GM12891 (cell line): Measurements from ENCODE around the gene FLT4.

Experiments
- POLR2A ChIP-seq: IDR thresholded peaks from 2 replicates; pipeline ENCODE4 v1.6.1; 2011; ENCODE audit warnings: low read depth, low read length, control low read depth
- POLR2AphosphoS5 ChIP-seq: IDR thresholded peaks from 2 replicates; pipeline ENCODE4 v1.6.1; 2011; ENCODE audit warnings: low read depth, low read length, control low read depth
- SPI1 ChIP-seq: IDR thresholded peaks from 2 replicates; pipeline ENCODE4 v1.6.1; 2011; ENCODE audit warnings: low read depth, low read length, control low read depth
- TAF1 ChIP-seq: IDR thresholded peaks from 2 replicates; pipeline ENCODE4 v1.6.1; 2011; ENCODE audit warnings: low read depth, low read length, control low read depth

GRCh38 chr5:180639287-180639686, 10.1 kb downstream of the FLT4 start:
- TF ChIP-seq POLR2A: no peak
- no peak for TF ChIP-seq SPI1
- TF ChIP-seq POLR2AphosphoS5: no peak
- TF ChIP-seq TAF1: no peak
